Hematopoietic multipotent progenitor cell treated with erythropoietin and hydrocortisone succinate and interleukin-3 and kit ligand, for 17 days (in vitro differentiated cells): ENCODE data around the gene DIP2C.
"Not testable (repeated sequence)": the region's sequence is repeated elsewhere in the genome, so short reads cannot be mapped to it uniquely, and the experiment has no call there.

Source experiments
- DNase-seq: peaks from one replicate; pipeline ENCODE4 v3.0.0-alpha.2; 2015; ENCODE audit warnings: low spot score

The DIP2C gene

DNA sequence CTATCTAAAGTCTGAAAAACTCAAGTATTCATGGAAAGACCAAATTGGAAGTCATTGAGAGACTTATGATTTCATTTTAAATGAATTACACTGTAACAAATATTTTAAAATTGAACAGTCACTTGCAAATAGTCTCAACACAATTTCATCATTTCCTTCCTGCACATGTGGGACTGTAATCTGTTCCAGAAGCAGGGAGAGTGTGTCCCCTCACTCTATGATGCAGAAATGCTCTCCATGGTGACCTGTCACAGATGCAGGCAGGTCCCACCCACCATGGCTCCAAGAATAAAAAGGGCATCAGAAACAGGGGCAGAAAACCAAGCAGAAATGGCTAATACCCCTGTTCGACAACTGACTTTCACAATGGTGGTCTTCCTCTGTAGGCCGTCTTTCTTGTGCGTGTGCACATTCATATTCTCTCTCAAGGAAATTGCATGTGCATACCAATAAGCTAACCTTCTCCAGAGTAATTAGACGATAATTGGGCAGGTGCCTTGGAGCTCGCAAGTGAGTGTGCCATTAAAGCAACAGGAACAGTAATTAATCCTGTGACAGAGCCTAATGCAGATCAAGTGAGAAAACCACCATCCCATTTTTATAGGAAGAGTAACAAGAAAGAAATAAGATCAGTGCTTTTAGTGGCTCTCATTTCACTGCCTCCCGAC, 383.3 kb downstream of the DIP2C start:
- no peak for DNase-seq

DNA sequence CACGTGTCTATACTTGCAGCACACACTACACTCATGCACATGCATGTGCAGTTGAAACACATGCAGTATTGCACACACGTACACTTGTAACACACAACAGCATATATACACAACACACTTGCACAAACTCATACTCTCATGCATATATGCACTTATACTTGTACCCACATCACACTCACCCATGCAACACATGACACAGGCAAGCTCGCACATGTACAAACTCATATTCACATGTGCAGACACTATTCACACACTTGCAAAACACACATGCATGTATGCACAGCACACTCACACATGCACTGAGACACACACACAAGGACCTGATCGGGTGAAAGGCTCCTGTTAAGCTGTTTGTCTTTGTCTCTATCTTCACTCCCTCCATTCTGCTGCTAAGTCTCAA, 384.4 kb downstream of the DIP2C start:
- DNase-seq: no peak

DNA sequence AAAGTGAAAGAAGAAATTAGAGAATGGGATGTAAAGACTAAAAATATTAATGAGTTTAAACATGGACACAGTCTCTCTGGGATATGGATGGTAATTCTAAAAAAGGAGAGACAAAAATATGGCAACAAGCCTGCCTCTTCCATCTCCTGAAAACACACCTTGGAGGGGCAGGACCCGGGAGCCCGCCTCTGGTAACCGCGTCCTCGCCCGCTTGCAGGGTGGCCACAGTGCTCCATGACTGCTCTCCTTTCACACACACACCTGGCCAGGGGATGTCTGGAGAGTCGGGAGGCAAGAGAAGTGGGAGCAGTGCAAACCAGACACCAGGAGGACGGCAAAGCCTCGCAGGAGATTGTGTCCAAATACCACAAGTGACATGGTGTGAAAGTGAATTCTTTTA, 387.9 kb downstream of the DIP2C start:
- no peak for DNase-seq

DNA sequence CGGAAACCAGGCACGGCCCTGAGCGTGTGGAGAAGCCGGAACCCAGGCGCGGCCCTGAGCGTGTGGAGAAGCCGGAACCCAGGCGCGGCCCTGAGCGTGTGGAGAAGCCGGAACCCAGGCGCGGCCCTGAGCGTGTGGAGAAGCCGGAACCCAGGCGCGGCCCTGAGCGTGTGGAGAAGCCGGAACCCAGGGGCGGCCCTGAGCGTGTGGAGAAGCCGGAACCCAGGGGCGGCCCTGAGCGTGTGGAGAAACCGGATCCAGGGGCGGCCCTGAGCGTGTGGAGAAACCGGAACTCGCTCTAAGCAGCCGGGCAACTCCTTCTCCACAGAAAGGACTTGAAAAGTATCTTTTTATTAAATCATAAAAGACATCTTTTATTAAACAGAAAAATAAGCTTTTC, 388.9 kb downstream of the DIP2C start:
- DNase-seq: not testable (repeated sequence)

DNA sequence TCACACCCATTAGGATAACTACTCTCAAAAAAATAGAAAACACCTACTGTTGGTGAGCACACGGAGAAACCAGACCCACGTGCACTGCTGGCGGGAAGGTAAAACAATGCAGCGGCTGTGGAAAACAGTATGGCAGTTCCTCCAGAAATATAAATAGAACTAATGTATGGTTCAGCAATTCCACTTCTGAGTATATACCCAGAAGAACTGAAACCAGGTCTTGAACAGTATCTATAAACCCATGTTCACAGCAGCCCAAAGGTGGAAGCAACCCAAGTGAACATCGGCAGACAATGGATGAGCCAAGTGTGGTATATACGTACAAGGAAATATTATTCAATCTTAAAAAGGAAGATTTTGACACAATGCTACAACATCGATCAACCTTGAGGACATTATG, 389.5 kb downstream of the DIP2C start:
- no peak for DNase-seq

DNA sequence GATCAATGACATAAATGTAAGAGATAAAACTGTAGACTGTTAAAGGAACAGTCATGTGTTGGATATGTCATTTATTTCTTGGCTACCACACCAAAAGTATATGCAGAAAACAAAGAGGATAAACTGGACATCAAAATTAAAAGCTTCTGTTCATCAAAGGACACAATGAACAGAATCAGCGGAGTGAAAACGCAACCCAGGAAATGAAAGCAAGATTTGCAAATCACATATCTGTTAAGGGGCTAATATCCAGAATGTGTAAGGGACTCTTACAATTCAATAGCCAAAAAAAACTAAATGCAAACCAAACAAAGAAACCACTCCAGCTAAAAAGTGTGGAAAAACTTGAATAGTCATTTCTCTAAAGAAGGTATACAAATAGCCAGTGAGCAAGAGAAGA, 390.0 kb downstream of the DIP2C start:
- DNase-seq: no peak

DNA sequence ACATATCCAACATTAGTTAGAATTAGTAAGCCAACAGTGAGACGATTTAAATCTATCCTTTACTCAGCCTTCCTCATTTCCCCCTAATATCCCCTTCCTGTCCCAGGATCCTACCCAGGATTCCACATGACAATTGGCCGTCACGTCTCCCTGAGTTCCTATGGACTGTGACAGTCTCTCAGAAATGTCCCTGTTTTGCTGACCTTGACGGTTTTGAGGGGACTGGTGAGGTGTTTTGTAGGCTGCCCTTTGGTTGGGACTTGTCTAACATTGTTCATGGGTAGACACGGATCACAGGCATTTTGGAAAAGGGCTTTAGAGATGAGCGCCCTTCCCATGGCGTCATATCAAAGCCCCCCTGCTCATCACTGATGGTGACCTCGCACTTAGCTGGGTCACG, 391.4 kb downstream of the DIP2C start:
- no peak for DNase-seq

DNA sequence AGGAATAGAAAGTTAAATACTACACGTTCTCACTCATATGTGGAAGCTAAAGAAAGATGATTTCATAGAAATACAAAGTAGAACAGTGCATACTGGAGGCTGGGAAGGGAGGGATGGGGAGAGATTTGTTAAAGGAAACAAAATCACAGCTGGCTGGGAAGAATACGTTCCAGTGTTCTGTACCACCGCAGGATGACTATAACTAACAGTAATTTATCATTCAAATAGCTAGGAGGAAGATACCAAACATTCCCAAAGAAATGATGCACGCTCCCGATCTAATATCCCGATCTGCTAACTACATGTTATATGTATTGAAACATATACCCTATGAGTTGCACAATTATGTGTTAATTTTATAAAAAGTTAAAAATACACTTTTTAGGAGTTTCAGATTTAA, 391.9 kb downstream of the DIP2C start:
- DNase-seq: no peak

DNA sequence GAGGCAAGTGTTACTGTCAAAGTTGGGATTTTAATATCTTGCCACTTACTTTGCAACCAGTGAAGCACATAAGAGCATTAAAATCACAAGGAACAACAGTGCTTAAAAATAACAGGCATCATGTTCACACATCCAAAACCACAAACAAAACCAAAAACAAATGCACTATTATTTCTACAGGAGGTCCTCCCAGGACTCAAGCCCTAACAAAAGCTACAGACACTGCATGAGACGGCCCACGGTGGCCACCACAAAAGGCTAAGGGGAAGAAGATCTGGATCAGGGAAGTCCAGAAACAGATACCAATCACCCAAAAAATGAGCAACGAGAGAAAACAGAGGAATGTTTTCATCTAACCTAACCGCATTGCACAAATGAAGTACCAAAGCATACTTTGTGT, 395.8 kb downstream of the DIP2C start:
- DNase-seq: no peak

DNA sequence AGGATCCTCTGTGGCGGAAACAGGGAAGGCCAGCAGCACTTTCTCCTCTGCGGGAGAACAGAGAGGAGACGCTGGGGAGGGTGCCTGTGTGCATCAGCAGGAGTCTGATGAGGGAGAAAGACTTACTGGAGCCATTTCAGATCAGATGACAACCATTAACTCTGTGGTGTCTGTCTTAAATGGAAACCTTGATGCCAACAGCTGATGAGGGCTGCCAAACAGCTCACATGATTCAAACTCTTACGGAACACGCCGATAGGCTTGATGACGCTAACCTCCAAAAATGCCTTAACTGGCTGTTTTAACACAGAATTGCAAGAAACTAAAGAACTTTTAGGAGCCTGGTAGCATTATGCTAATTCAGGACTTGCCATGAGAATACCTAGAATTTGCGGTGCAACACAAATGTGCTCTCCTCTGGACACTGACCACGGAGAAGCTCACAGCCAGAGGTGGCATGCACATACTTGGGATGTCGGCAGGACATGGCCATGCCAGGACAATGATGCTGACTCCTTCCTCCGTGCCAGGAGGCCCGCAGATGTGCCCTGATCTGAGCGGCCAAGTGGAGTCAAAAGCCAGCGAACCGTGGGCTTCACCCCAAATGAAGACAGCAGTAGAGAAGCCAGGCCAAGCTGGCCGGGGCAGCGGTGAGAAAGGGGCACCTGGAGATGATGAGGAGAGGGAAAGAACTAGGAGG, 399.3 kb downstream of the DIP2C start:
- no peak for DNase-seq

DNA sequence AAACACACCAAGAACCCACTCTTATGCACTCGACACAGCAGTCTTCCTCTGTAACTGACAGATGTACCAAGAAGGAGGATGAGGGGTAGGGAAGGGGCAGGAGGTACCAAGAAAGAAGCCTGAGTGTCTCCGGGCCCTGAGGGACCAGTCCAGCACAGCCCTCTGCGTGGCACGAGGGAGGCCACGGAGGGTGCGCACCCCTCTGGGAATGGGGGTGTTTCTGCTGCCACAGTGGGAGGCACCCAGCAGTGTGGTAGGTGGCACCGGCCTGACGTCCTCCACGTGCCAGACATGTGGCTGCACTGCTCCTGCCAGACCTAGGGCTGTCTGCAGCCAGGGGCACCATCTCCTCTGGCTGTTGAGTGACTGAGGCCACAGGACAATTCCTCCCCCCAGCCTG, 399.9 kb downstream of the DIP2C start:
- DNase-seq: no peak

DNA sequence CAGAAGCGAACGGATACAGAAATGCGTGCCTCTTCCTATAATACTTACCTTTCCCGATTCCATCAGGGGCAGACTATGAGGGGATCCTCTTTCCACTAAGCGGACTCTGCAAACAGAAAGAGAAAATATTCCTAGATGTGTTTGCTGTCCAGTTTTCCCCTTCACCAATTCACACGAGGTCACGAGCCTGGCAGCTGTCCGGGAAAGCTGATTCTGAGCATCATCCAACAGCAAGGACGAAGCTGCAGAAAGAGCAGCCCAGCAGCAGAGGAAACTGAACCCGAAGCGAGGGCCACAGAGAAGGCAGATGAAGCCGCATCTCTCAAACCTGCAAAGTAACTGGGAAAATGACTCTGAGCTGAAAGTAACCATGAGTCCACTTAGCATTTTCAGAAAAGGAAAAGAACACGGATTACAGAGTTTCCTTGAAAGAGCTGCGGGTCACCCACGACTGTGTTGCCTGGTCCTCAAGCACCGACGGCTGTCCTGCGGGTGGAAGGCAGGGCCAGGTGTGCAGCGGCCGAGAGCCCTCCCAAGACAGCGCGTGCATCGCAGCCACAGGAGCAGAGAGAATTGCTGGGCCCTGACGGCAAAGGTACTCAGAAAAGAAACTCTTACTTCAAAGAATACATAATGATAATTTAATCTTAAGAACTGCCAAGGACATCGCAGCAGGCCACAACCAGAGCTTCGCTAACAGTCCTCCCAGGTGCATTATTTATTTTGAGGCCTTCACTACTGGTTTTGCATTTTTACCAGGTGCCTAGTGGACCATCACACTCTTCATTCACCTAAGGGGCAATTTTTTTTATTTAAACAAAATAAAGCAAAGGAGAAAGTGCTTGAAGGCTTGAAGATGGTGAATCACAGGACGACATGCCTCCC, 400.9 kb downstream of the DIP2C start:
- DNase-seq: no peak

DNA sequence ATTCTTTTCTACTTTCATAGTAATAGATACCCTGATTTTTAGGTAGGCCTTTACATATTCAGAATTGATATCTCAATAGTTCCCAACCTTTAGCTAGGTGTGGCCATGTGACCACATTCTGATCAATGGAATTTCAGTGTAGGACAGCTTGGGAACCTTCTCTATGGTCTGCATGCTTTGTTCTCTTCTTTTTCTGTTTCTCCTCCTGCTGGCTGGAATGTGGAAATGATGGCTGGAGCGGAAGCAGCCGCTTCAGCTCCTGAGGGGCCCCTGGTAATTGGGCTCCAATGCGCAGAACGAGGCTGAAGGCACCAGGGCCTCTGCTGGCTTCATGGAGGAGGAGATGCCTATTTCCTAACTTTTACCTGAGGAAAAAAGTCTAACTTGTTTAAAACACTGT, 401.7 kb downstream of the DIP2C start:
- DNase-seq: no peak

DNA sequence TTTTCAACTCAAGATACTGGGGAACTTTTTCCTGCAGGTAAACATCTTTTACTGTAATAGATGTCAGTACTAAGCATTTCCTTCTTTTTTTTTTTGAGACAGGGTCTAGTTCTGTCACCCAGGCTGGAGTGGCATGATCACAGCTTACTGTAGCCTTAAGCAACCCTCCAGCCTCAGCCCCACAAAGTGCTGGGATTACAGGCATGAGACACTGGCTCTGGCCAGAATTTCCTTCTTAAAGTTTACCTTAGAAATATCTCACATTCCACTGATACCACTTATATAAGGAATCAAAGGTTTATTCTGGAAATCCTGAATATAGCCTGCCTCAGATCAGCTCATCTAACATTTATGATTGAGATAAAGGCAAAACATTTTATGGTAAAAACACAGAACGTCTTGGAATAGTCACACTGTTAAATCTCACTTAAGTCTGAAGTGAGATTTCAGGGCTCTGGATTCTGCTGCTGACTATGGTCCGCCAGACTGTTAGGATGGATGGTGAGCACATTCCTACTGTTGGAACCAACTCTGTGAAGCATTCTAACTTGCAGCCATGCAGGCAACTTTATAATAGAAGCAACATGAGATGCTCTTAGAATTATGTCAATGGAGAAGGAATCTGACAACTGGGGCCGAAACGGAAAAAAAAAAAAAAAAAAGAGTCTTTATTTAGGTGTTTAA, 402.3 kb downstream of the DIP2C start:
- DNase-seq: no peak

DNA sequence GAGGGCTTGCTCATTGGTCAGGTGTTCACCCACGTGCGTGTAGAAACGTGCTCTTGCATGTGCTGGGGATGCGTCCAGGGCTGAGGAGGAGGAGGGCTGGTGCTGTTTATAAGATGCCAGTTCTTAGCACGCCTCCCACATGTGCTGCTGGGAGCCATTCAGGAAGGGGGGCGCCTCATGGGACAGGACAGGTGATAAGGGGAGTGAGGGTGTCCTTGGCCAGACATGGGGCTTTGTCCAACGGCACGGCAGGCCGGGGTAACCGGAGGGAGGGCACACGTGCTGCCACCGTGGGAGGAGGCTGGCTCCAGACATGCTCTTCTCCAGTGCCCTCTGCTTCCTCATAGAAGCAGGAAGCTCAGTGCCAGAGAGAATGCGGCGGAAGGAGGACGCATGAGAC, 404.3 kb downstream of the DIP2C start:
- DNase-seq: no peak

DNA sequence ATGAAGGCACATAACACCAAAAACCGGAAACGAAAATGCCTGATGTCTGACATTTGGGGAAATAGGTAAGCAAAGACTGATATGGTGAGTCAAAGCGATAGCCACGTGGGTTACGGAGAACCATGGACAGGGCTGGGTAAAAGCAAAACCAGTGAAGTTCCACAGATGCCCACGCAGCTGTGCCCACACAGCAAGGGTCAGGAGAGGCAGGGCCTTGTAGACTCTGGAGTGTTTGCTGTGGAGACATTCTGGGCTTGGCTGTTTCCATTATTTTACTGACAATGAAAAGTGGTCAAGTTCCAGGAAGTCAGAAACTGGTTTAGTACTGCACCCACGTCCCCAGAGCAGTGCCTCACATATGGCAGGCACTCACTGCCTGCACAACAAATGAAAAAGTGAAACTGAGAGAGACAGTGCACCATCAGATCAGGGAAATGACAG, 405.5 kb downstream of the DIP2C start:
- DNase-seq: no peak

DNA sequence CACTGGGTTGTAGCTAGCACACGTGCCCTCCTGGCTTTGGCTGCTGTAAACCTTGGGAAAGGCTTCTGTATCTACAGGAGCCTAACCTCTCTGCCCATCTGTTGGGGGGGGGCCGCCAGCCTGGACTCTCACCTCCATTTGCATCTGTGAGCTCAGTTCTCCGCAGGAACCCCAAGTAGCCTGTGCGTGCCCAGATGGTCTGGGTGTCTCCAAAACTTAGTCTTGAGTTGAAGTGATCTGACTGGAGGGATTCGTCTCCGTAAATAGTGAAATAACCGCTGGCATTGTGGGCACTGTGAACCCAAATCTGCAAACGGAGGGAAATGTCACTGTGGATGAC, 406.4 kb downstream of the DIP2C start:
- no peak for DNase-seq

DNA sequence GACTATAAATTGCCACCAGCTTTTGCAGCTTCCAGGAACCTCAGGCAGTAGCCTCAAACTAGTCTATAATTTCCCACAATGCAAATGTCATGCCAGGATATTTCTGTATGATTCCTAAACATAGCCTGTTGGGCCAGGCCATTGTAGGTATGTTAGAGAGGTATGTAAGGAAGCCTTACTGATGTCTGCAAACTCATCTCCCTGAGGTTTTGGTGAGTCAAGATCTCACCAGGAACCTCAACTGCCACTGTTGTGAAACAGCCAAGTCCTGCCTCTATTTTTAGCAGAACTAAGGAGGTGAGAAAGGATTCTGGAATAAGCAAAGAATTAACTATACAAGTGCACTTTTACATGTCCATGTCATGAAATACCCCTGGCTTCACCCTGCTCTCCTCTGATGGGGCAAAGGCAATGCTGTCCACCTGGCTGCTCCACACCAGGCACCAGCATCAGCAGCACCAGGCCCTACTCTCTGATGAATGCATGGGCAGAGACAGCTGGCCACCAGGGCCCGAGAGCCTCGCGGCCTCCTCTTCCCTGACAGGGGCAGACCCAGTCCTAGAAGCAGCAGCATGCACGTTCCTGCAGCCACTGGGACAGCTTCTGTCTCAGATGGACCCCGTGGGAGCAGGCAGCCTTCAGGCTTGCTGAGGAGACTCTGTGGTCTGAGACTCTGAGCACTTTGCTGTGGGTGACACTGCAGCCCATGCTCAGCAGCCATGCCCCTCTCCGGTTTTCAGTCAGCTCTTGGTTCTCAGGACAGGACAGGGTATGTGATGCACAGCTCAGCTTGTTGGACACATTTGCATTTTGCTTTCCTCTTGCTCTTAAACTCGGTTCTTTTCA, 407.0 kb downstream of the DIP2C start:
- no peak for DNase-seq

DNA sequence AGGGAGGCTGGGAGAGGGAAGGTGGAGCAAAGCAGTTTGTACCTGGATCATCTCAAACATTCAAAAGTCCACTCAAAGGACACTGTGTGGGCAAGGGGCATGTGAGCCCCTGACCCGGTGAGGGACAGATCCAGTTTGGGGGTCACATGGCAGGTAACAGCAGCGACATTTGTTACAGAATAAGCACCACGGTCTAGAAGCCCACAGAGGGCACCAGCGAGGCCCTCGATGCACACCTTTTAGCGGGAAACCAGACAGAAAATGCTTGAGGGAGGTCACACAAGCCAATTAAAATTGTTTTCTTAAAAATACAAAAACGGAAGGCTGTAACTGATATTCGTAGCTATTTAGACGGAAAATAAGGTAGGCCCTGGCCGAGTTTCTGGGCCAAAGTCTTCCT, 409.8 kb downstream of the DIP2C start:
- DNase-seq: no peak

DNA sequence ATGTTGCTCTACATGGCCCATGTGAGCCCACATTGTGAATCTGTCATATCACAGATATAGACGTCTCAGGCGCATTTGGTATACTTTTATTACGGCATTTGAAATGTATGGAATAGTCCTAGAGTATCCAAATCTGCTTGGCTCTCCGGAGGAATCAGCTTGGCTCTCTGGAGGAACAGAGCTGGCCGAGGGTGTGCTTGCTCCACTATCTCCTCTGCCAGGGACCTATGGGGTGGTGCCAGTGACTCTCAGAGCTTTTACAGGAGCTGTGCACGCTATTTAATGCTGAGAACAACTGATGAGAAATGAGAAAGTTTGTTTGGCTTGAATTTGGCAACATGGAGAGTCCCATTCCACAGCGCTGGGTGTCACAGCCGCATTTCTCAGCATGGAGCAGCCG, 410.2 kb downstream of the DIP2C start:
- no peak for DNase-seq

DNA sequence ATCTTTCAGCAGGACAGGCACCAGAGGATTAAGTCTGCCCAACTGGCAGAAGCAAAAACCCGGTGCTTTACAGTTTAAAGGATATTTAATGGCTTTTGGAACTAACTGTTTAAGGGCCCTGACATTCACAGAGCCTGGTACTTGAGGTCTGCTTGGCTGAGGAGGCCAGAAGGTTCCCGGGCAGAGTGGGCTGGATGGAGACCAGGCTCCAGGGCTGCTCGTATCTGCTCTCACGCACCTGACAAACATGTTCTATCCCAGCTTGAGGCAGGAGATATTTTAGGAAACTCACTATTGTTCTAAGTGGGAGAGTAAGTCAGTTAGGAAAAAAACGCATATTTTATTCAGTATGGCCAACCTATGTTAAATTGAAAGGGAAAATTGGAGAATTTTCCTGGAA, 410.8 kb downstream of the DIP2C start:
- no peak for DNase-seq

DNA sequence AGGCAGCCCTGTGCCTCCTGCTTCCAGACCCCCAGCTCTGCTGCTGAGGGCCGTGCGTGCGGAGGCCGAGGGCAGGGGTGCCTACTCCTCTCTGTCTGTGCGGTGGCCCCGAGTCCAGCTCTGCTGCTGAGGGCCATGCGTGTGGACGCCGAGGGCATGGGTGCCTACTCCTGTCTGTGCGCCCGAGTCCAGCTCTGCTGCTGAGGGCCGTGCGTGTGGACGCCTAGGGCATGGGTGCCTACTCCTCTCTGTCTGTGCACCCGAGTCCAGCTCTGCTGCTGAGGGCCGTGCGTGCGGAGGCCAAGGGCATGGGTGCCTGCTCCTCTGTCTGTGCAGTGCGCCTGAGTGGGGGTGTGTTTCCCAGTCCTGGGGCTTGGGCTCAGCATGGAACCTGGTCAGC, 411.5 kb downstream of the DIP2C start:
- no peak for DNase-seq
